Astrocyte of the cerebellum (primary cell): ENCODE data around the gene HERC6.

ENCODE experiments used
- DNase-seq: peaks from one replicate; pipeline ENCODE4 v3.0.0-alpha.2; 2011; ENCODE audit warnings: low read depth
- H3K4me3 ChIP-seq: 2 replicates; pipeline ENCODE4 v1.5.1; 2011; ENCODE audit warnings: mild to moderate bottlenecking, low read depth, low read length, moderate library complexity
- in situ Hi-C: cut with HindIII; loops from 2 replicates; pipeline ENCODE4 v1.10.0; 2017; ENCODE audit warnings: low sequenced_read_pairs
- TF ChIP-seq, protein P1 (sequence below): IDR thresholded peaks from 2 replicates; pipeline ENCODE4 v1.5.1; 2012; ENCODE audit warnings: low read length, low read depth, moderate library complexity, mild to moderate bottlenecking; ENCODE audit errors: missing control alignments

HERC6 gene

DNA sequence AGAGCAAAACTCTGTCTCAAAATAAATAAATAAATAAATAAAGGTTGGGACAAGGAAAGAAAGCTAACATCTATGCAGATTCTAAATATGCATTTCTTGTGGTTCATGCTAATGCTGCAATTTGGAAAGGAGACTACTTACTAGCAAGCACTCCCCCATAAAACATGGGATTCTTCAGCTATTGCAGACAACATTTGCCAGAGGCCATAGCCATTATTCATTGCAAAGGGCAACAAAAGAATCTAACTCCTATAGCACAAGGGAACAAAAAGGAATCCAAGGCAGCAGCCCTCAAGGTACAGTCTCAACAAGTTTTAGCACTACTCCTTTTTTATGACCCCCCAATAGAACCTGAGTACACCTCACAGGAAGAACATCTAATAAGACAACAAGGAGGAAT lies 70.2 kb downstream of the HERC6 start:
- H3K4me3 ChIP-seq = no peak overlapping the region
- in situ Hi-C loops = no loop called here
- TF ChIP-seq, protein P1, sequence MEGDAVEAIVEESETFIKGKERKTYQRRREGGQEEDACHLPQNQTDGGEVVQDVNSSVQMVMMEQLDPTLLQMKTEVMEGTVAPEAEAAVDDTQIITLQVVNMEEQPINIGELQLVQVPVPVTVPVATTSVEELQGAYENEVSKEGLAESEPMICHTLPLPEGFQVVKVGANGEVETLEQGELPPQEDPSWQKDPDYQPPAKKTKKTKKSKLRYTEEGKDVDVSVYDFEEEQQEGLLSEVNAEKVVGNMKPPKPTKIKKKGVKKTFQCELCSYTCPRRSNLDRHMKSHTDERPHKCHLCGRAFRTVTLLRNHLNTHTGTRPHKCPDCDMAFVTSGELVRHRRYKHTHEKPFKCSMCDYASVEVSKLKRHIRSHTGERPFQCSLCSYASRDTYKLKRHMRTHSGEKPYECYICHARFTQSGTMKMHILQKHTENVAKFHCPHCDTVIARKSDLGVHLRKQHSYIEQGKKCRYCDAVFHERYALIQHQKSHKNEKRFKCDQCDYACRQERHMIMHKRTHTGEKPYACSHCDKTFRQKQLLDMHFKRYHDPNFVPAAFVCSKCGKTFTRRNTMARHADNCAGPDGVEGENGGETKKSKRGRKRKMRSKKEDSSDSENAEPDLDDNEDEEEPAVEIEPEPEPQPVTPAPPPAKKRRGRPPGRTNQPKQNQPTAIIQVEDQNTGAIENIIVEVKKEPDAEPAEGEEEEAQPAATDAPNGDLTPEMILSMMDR = no peak
- no peak for DNase-seq

- in situ Hi-C loops = no loop called here
- no peak overlapping the region for H3K4me3 ChIP-seq
- no peak for DNase-seq
- TF ChIP-seq, protein P1 = no peak
Measured at GRCh38 chr4:88449290-88449689, 70.6 kb downstream of the HERC6 start.

DNA sequence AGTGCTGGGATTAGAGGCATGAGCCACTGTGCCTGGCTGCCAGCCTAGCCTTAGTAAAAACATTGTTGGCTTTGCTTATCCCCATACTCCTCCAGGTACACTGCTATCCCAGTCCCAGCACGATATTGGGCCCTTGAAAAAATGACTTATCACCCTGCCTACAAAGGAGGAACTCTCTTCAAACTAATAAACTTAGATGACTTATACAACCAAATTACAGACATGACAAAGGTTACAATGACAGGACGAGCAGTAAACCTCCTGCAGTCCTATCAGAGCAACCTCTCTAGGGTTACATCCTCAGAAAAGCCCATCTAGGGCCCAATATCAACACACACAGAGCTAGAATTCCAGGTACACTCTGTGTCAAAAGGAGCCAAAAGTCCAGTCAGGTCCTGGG lies 72.6 kb downstream of the HERC6 start:
- TF ChIP-seq, protein P1 = no peak
- DNase-seq = no peak
- no peak overlapping the region for H3K4me3 ChIP-seq
- in situ Hi-C loops = no loop called here

DNA sequence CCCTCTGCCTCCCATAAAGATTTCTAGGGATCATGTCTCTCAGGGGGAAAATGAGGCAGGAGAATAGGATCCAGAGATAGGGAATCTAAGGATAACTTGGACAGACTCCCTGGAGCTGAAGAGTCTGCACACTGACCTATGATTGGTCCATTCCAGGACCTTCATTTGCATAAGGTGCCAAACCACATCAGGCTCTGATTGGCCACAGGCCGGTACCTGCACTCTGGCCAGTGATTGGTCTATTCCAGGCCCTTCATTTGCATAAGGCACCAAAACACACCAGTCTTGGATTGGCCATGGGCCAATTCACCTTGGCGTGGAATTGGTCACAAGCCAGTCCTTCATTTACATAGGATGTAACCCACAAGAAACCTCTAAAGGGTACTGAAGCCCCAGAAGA lies 74.3 kb downstream of the HERC6 start:
- DNase-seq = no peak
- in situ Hi-C loops = no loop called here
- TF ChIP-seq, protein P1 = no peak

GRCh38 chr4:88456670-88457306 lies 78.1 kb downstream of the HERC6 start, which contains the start of gene HERC5:
TSS of gene HERC5 (plus strand) at chr4:88457119. CDS start at chr4:88457270, 151 bp downstream.
- peak within 1 kb of the TSS; percentile 50 for H3K4me3 ChIP-seq
- in situ Hi-C loops = no loop called here
- DNase-seq = peak; percentile 73
- TF ChIP-seq, protein P1 = peak; percentile 66

More for the DNA sequence above, 74.3 kb downstream of the HERC6 start:
- H3K4me3 ChIP-seq = no peak overlapping the region

GRCh38 chr4:88457307-88458103 lies 78.9 kb downstream of the HERC6 start:
- in situ Hi-C loops = no loop called here
- no peak for DNase-seq
- TF ChIP-seq, protein P1 = no peak
- peak overlapping the region; percentile 50 for H3K4me3 ChIP-seq
